GM12892 (cell line): Measurements from ENCODE around the gene SLC30A9.

Experiments
- DNase-seq: peaks from one replicate; pipeline ENCODE4 v3.0.0; 2011; ENCODE audit not compliant: insufficient read length
- FAIRE-seq: peaks from 2 replicates; lab custom pipeline; 2011; peaks lifted over from hg19 to GRCh38; lab: Jason Lieb, UNC
- POLR2A ChIP-seq: IDR thresholded peaks from 2 replicates; pipeline ENCODE4 v1.6.1; 2011; ENCODE audit warnings: low read depth, low read length, control low read depth
- POLR2AphosphoS5 ChIP-seq: IDR thresholded peaks from 2 replicates; pipeline ENCODE4 v1.6.1; 2011; ENCODE audit warnings: low read depth, low read length, control low read depth
- TAF1 ChIP-seq: IDR thresholded peaks from 2 replicates; pipeline ENCODE4 v1.6.1; 2011; ENCODE audit warnings: low read depth, mild to moderate bottlenecking, control low read depth, low read length, borderline replicate concordance

The SLC30A9 gene

GRCh38 chr4:42088386-42088785, 98.1 kb downstream of the SLC30A9 start:
- DNase-seq (no peak), FAIRE-seq (peak; percentile 48)
- TF ChIP-seq POLR2AphosphoS5 (no peak), TAF1 (no peak), POLR2A (no peak)

- TF ChIP-seq POLR2A (no peak), POLR2AphosphoS5 (no peak), TAF1 (no peak)
- FAIRE-seq, result peak; percentile 46
- DNase-seq, result no peak
Observed at GRCh38 chr4:42101446-42101975, 111.2 kb downstream of the SLC30A9 start.

GRCh38 chr4:42104521-42104920, 114.2 kb downstream of the SLC30A9 start:
- no peak for DNase-seq
- TF ChIP-seq POLR2A, result no peak
- no peak for TF ChIP-seq POLR2AphosphoS5
- no peak for TF ChIP-seq TAF1
- FAIRE-seq, result no peak

- FAIRE-seq (no peak), DNase-seq (no peak)
- TF ChIP-seq TAF1 (no peak), POLR2AphosphoS5 (no peak)
Observed at GRCh38 chr4:42112846-42113245, 122.5 kb downstream of the SLC30A9 start.

- FAIRE-seq (no peak), DNase-seq (no peak)
- TF ChIP-seq TAF1 (no peak), POLR2A (no peak), POLR2AphosphoS5 (no peak)
Observed at GRCh38 chr4:42119886-42120285, 129.6 kb downstream of the SLC30A9 start.

- DNase-seq (no peak), FAIRE-seq (no peak)
- TF ChIP-seq POLR2AphosphoS5 (no peak), TAF1 (no peak), POLR2A (no peak)
Observed at GRCh38 chr4:42122237-42122636, 131.9 kb downstream of the SLC30A9 start.

GRCh38 chr4:42123071-42123644, 132.8 kb downstream of the SLC30A9 start:
- TF ChIP-seq POLR2AphosphoS5, result no peak
- TF ChIP-seq TAF1, result no peak
- no peak for TF ChIP-seq POLR2A
- FAIRE-seq (no peak), DNase-seq (no peak)

GRCh38 chr4:42132099-42132498, 141.8 kb downstream of the SLC30A9 start:
- TF ChIP-seq TAF1 (no peak), POLR2A (no peak), POLR2AphosphoS5 (no peak)
- FAIRE-seq (no peak), DNase-seq (no peak)

- no peak for DNase-seq
- TF ChIP-seq TAF1, result no peak
- TF ChIP-seq POLR2AphosphoS5, result no peak
- no peak for TF ChIP-seq POLR2A
- no peak for FAIRE-seq
Observed at GRCh38 chr4:42133006-42133405, 142.7 kb downstream of the SLC30A9 start.

GRCh38 chr4:42136371-42136770, 146.0 kb downstream of the SLC30A9 start:
- no peak for FAIRE-seq
- no peak for DNase-seq

More at GRCh38 chr4:42136371-42136770, 146.0 kb downstream of the SLC30A9 start:
- TF ChIP-seq TAF1 (no peak), POLR2AphosphoS5 (no peak), POLR2A (no peak)
